Liver (tissue), 3 donors: Measurements from ENCODE around the gene GAS2L1.

Experiments used
- EGR1 ChIP-seq, 2 donors: IDR thresholded peaks; 2 replicates each; pipeline ENCODE4 v1.6.1; 2016 to 2018; ENCODE audit warnings: antibody characterized with exemption in 2 of 2, low read depth in 2 of 2
- FOXA1 ChIP-seq: IDR thresholded peaks from 2 replicates; pipeline ENCODE4 v1.6.1; 2016; ENCODE audit warnings: antibody characterized with exemption
- GABPA ChIP-seq, 2 donors: IDR thresholded peaks in 1 of 2; conservative IDR thresholded peaks in 1 of 2; 2 replicates each; pipeline ENCODE4 v1.6.1; 2016; ENCODE audit warnings: antibody characterized with exemption in 2 of 2, mild to moderate bottlenecking in 1 of 2, moderate library complexity in 1 of 2
- HNF4A ChIP-seq, 2 donors: conservative IDR thresholded peaks; 2 replicates each; pipeline ENCODE4 v1.6.1; 2016; ENCODE audit warnings: antibody characterized with exemption in 2 of 2, mild to moderate bottlenecking in 2 of 2
- JUND ChIP-seq, 2 donors: IDR thresholded peaks; 2 replicates each; pipeline ENCODE4 v1.6.1; 2016; ENCODE audit warnings: antibody characterized with exemption in 2 of 2
- MAX ChIP-seq: IDR thresholded peaks from 2 replicates; pipeline ENCODE4 v1.6.1; 2016; ENCODE audit warnings: antibody characterized with exemption
- RAD21 ChIP-seq, 2 donors: IDR thresholded peaks; 2 replicates each; pipeline ENCODE4 v1.6.1; 2016; ENCODE audit warnings: antibody characterized with exemption in 2 of 2, mild to moderate bottlenecking in 2 of 2
- RXRA ChIP-seq, 2 donors: IDR thresholded peaks; 2 replicates each; pipeline ENCODE4 v1.6.1; 2017 to 2018; ENCODE audit warnings: antibody characterized with exemption in 2 of 2, mild to moderate bottlenecking in 1 of 2
- SP1 ChIP-seq: IDR thresholded peaks from 2 replicates; pipeline ENCODE4 v1.6.1; 2018; ENCODE audit warnings: antibody characterized with exemption, mild to moderate bottlenecking
- TAF1 ChIP-seq: conservative IDR thresholded peaks from 2 replicates; pipeline ENCODE4 v1.6.1; 2016; ENCODE audit warnings: antibody characterized with exemption, mild to moderate bottlenecking
- YY1 ChIP-seq: IDR thresholded peaks from 2 replicates; pipeline ENCODE4 v1.6.1; 2016; ENCODE audit warnings: antibody characterized with exemption, mild to moderate bottlenecking
- TF ChIP-seq, protein P1 (sequence below): fragments of 150-350 bp; IDR thresholded peaks from 2 replicates; pipeline ENCODE4 v1.5.1; 2017; ENCODE audit warnings: improper control_type of control experiment, low read depth, low read length; ENCODE audit not compliant: missing input control
- TF ChIP-seq, protein P2 (sequence below): IDR thresholded peaks from 2 replicates; pipeline ENCODE4 v1.6.1; 2016; ENCODE audit warnings: antibody characterized with exemption, mild to moderate bottlenecking
- donor health status: healthy.
- donor health status: healthy.

DNA sequence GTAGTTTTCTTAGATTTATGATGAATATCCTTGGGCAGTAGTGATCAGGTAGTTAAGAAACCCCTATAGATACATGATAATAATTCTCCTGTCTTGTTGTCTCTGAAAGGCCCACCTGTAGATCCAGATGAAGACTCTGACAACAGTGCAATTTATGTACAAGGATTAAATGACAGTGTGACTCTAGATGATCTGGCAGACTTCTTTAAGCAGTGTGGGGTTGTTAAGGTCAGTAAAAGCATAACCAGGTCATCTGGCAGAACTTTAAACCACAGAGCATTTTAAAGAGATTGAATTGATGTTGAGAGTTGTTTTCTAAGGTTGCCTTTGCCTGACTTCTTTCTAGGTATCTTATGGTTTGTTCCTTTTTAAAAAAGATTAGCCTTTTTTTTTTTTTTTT is 14.1 kb upstream of the GAS2L1 start:
- TF ChIP-seq YY1 (no peak), RAD21 (IDR thresholded peaks at IDR 0.05) (no peak), MAX (no peak), TAF1 (no peak), RXRA (IDR thresholded peaks at IDR 0.05) (no peak), FOXA1 (no peak), GABPA (IDR thresholded peaks at IDR 0.05 in 1 of 2, conservative IDR thresholded peaks at IDR 0.05 in 1 of 2) (no peak), SP1 (no peak), JUND (IDR thresholded peaks at IDR 0.05) (no peak), HNF4A (conservative IDR thresholded peaks at IDR 0.05) (no peak), EGR1 (IDR thresholded peaks at IDR 0.05; ENCODE audit: low read depth in 2 of 2) (no peak)
- TF ChIP-seq, protein P1, sequence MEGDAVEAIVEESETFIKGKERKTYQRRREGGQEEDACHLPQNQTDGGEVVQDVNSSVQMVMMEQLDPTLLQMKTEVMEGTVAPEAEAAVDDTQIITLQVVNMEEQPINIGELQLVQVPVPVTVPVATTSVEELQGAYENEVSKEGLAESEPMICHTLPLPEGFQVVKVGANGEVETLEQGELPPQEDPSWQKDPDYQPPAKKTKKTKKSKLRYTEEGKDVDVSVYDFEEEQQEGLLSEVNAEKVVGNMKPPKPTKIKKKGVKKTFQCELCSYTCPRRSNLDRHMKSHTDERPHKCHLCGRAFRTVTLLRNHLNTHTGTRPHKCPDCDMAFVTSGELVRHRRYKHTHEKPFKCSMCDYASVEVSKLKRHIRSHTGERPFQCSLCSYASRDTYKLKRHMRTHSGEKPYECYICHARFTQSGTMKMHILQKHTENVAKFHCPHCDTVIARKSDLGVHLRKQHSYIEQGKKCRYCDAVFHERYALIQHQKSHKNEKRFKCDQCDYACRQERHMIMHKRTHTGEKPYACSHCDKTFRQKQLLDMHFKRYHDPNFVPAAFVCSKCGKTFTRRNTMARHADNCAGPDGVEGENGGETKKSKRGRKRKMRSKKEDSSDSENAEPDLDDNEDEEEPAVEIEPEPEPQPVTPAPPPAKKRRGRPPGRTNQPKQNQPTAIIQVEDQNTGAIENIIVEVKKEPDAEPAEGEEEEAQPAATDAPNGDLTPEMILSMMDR = no peak
- TF ChIP-seq, protein P2, sequence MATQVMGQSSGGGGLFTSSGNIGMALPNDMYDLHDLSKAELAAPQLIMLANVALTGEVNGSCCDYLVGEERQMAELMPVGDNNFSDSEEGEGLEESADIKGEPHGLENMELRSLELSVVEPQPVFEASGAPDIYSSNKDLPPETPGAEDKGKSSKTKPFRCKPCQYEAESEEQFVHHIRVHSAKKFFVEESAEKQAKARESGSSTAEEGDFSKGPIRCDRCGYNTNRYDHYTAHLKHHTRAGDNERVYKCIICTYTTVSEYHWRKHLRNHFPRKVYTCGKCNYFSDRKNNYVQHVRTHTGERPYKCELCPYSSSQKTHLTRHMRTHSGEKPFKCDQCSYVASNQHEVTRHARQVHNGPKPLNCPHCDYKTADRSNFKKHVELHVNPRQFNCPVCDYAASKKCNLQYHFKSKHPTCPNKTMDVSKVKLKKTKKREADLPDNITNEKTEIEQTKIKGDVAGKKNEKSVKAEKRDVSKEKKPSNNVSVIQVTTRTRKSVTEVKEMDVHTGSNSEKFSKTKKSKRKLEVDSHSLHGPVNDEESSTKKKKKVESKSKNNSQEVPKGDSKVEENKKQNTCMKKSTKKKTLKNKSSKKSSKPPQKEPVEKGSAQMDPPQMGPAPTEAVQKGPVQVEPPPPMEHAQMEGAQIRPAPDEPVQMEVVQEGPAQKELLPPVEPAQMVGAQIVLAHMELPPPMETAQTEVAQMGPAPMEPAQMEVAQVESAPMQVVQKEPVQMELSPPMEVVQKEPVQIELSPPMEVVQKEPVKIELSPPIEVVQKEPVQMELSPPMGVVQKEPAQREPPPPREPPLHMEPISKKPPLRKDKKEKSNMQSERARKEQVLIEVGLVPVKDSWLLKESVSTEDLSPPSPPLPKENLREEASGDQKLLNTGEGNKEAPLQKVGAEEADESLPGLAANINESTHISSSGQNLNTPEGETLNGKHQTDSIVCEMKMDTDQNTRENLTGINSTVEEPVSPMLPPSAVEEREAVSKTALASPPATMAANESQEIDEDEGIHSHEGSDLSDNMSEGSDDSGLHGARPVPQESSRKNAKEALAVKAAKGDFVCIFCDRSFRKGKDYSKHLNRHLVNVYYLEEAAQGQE = no peak
